GM18526 (cell line): ENCODE measurements around the gene DIAPH3.

ENCODE experiments used
- POLR2A ChIP-seq: IDR thresholded peaks from 3 replicates; pipeline ENCODE4 v1.6.1; 2011; ENCODE audit not compliant: insufficient read length; ENCODE audit errors: extremely low read depth

DIAPH3 gene

DNA sequence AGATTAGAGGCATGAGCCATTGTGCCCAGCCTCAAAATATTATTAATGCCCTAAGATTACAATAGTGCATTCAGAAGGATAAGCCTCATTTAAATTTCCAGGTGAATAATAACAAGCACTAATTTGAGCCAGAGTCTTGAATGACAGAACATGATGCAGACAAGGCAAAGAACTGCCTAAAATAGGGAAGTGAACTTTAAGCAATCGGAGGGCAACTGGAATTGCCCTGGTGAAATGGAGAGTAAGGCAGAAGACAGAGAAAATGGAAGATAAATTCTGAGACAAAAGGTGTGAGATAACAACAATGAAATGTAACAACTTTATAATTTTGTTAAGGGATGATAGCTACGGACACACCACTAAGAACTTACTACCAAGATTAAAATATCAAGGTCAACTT, 199.9 kb downstream of the DIAPH3 start:
- TF ChIP-seq POLR2A: no peak

DNA sequence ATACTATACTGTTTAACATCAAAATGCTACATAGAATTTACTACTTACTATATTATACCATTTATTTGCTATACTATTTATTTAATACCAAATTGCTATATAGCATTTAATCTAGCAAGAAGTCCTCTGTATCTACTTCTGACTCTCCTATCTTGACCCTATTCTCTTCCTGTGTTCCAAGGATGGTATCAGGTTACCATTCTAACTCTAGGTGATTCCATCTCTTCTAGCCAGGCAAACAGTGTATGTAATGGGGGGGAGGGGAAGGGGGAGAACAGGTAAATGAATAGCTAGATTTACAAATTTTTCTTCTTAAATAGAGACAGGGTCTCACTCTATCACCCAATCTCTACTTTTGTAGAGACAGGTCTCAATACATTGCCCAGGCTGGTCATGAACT, 200.3 kb downstream of the DIAPH3 start:
- TF ChIP-seq POLR2A: no peak

DNA sequence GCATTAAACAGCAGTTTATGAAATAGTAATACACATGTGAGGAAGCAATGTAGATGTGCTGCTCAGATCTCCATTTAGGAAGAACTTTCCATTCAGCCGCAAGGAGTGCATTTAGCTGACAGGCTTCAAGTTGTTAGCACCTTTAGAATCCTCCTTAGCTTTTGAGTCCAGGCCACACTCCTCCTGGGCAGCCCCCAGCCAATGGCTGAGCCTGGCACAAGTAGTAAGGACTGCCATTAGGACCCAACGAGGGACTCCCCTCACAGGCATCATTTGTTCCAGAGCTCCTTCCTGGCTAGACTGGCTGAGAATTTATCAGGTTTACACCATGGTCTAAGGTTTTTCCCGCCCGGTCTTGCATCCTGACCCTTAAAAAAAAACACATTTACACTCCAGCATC, 201.4 kb downstream of the DIAPH3 start:
- no peak for TF ChIP-seq POLR2A

DNA sequence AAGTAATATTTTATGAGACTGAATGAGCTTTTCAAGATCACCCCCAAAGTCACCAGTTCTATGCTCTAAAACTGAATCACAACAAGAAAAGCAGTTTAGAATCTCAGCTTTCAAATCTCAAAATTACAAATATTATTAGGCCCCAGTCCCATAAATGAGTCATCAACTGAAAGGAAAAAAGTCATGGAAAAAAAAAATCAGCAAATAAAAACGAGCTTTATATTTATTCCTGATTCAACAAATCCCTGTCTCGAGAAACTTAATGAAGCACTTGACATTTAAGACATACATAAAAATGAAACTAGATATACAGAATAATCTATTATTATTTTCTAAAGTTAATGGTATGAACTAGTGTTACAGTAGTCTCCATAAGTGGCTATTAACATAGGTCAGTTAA, 203.0 kb downstream of the DIAPH3 start:
- TF ChIP-seq POLR2A: no peak

DNA sequence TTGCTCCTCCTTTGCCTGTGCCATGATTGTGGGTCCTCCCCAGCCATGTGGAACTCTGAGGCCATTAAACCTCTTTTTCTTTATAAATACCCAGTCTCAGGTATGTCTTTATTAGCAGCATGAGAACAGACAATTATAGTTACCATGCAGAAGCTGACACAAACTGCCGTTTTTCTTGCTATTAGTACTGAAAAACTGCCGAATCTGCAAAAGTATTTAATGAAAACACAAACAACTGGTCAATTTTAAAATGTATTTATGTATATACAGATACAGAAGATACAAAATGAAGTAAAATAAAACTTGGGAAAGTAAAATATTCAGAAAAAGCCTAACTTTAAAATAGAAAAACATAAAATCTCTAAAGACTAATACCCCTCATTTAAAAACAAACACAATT, 206.3 kb downstream of the DIAPH3 start:
- no peak for TF ChIP-seq POLR2A

DNA sequence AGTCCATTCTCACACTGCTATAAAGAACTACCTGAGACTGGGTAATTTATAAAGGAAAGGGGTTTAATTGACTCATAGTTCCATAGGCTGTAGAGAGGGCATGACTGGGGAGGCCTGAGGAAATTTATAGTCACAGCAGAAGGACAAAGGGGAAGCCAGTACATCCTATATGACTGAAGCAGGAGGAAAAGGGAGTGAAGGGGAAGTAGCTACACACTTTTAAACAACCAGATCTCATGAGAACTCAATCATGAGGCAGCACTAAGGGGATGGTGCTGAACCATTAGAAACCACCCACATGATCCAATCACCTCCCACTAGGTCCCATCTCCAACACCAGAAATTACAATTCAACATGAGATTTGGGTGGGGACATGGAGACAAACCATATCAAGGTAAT, 209.1 kb downstream of the DIAPH3 start:
- no peak for TF ChIP-seq POLR2A

DNA sequence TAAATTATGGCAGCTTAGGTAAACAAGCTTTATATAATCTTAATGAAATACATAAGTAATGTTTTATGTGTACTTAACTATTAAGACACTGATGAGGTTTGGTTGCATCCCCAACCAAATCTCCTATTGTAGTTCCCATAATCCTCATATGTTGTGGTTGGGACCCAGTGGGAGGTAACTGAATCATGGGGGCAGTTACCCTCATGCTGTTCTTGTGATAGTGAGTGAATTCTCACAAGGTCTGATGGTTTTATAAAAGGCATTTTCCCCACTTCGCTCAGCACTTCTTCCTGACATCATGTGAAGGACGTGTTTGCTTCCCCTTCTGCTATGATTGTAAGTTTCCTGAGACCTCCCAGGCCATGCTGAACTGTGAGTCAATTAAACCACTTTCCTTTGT, 212.7 kb downstream of the DIAPH3 start:
- no peak for TF ChIP-seq POLR2A

DNA sequence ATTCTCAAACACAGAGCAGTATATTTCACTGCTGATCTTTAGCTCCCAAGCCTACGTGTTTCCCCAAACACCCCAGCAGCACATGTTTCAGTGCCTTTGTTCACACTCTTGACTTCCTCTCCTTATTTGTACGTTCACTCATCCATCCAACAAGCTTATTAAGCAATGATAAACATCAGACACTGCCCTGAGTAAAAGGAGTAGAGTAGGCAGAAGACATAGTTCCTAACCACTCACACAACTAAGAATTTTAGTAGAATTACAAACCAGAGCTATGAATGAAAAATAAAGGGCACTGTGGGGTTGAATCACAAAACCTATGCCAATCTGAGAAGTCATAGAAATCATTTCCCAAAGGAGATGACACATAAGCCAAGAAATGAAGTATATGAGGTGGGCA, 213.5 kb downstream of the DIAPH3 start:
- no peak for TF ChIP-seq POLR2A

DNA sequence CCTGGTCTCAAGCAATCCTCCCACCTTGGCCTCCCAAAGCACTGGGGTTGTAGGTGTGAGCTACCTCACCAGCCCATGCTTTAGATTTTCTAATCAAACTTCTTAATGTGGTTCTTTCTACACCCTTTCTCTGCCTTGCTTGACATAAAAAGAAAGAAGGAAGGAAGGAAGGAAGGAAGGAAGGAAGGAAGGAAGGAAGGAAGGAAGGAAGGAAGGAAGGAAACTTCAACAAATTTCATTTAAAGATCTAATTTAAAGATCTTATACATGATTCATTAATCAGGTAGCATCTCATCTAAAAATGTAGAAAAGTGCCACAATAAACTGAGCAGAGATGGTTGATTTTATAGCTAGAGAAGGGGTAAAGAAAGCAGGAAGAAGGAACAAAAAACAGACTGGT, 215.0 kb downstream of the DIAPH3 start:
- no peak for TF ChIP-seq POLR2A

DNA sequence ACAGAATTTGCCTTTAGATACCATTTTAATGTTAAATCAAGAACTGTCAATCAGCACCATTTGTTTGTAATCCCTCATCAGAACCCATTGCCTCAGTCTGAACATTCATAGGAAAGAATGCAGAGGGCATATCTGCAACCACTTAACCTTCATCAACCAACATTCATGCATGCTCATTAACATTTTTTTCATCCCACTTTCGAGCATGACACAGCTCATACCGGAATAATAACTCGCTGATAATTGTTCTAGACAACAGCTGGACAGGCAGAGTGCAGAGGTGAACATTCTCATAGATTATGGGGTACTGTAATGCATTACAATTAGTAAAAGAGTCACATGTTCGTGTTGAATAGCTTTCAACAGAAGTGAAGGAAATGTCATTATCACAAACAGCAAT, 216.8 kb downstream of the DIAPH3 start:
- no peak for TF ChIP-seq POLR2A

DNA sequence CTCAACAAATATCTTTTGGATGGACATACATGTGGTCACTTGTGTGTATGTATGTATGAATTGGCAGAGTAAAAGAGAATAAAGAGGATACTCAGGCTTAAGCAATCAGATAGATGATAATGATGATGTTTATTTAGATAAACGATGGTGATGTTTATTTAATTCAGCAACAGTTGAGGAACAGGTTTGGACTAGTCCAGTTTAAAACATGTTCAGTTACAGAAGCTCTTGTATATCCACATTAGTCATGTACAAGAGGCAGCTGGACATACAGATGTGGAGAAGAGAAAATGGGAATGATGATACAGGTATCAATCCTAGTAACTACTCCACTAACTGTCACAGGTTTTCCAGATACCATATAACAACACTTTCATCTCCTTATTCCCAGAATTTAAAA, 232.1 kb downstream of the DIAPH3 start:
- TF ChIP-seq POLR2A: no peak

DNA sequence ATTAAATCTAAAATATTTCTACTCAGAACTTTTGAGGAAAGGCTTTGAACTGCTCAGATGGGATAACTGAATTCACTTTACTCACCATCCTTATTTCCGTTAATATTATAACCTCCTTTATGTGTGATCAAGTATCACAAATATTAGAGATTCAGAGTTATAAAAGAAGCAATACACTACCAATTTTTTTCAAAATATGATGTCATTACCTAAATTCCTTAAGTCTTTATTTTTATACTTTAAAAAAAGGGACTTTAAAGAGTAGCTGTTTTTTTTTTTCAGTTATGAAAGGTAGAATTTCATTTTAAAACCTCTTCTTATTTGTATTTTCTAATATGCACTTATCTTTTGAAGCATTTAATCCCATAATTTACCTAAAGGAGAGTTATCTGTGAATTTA, 239.5 kb downstream of the DIAPH3 start:
- TF ChIP-seq POLR2A: no peak

DNA sequence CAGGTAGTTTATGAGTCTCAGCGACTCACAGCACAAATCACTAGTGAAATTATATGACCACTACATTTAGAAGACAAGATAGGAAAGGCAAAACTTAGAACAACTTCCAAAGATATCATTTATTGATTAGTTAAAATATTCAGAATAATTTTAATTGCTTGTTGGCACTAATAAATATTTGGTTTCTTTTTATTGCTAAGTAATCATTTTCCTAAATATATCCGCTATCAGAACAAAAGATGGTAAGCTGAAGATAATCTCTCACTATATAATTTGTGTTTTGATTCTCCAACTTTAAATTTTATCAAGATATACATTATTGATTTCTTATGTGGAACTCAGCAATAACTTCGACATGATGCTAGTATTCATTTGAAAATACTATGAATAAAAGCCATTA, 248.5 kb downstream of the DIAPH3 start:
- TF ChIP-seq POLR2A: no peak

DNA sequence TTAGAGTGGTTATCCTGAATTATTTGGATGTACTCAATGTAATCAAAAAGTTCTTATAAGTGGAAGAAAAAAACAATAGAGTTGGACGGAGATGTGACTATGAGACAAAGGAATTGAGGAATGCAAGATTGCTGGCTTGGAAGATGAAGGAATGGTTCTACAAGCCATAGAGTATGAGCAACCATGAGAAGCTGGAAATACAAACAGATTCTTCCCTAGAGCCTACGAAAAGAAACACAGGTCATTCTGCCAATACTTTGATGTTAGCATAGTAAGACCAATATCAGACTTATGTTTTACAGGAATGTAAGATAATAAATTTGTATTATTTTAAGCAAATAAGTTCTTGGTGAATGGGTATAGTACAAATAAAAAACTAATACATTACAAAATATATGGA, 249.2 kb downstream of the DIAPH3 start:
- TF ChIP-seq POLR2A: no peak

DNA sequence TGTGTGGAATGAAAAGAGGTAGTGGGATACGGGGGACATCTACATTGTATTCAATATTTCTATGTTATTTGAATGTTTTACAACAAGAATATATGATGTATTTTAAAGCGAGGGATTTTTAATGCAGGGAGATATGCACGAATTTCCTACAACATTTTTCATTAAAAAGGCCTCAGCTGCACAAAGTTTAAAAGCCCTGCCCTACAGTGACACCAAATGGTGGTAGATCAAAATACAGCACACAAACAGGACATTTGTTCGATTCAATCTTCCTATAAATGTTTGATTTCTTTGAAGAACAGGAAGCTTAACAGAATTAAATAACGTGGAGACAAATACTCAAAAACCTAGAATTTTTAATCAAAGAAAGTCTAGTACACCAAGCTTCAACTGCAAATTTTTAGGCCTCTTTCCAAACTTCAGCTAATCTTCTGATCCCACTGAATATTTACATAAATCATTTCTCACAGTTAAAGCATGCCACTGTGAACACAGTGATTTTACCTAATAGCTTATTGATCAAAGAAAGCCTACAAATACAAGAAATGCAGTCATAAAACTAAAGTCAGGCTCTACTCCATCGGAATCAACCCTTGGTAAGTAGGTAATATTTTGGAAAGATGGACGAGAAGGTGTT, 257.2 kb downstream of the DIAPH3 start:
- no peak for TF ChIP-seq POLR2A

DNA sequence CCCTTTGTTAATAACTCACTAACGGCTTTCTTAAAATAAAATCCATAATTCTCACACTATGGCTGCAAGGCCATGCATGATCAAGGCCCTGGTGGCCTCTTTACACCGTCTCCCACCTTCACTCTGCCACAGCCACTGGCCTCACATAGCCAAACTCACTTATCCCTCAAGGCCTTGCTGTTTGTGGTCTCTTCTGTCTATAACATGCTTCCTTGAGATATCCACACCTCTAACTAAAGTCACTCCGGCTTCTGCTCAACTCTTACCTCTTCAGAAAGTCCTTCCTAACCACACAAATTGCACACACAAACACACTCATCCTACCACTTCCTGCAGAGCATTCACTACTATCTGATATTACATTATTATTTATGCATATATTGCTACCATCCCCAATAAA, 262.5 kb downstream of the DIAPH3 start:
- no peak for TF ChIP-seq POLR2A

DNA sequence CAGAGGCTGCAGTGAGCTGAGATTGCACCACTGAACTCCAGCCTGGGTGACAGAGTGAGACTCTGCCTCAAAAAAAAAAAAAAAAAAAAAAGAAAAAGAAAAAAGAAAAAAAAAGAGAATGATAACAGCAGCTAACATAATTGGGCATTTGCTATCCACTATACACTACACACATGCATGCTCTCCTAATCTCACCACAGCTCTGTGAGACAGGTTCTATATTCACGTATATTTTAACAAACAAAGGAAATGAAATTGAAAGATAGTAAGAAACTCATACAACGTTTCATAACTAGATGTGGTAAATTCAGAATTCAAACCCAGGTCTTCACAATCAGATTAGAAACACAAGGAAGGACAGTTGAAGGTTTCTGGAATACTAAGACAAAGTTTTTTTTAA, 265.7 kb downstream of the DIAPH3 start:
- TF ChIP-seq POLR2A: no peak

DNA sequence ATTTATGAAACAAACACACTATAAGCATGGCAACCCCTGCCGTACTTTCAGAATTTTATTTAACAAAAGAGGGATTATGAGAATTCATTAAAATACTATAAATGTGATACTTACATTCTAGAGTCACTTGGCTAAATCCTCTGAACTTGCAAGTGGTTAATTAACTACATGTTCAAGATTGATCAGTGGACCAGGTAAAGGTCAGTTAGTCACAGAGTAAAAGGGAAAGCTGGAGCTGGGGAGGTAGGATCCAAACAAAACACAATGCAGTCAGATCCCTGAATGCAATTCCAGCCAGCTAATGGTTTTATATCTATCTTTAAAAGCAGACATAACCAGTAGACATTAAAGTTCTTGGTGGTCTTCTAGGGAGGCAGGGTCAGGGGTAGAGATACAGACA, 270.5 kb downstream of the DIAPH3 start:
- no peak for TF ChIP-seq POLR2A
